Mammary epithelial cell (primary cell): ENCODE results near the gene CCDC17.

Experiments
- EZH2 ChIP-seq: IDR thresholded peaks from 2 replicates; pipeline ENCODE4 v1.6.1; 2012; ENCODE audit warnings: low read length, inconsistent platforms, borderline replicate concordance
- TF ChIP-seq, protein P1 (sequence below), 2 donors: IDR thresholded peaks in 1 of 2; conservative IDR thresholded peaks in 1 of 2; 2 replicates each; pipeline ENCODE4 v1.5.1; 2011 to 2012; ENCODE audit warnings: inconsistent platforms in 2 of 2, low read length in 2 of 2, mild to moderate bottlenecking in 2 of 2, control low read depth in 1 of 2, low read depth in 1 of 2; ENCODE audit not compliant: insufficient read depth in 1 of 2; ENCODE audit errors: extremely low read depth in 1 of 2

DNA sequence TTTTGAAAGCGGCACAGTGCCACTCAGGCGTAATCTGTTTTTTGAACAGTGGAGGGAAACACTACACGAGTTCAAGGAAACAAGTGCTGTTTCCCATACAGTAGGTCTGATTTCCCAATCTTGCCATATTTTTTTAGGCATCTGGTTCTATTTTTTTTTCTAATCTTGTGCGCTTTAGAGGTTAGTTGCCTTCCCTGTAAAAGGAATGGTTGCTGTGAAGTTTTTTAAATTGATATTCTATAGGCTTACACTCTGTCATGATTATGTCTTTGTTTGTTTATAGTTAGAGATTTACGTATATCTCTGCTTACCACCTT is 38.8 kb downstream of the CCDC17 start:
- TF ChIP-seq, protein P1, sequence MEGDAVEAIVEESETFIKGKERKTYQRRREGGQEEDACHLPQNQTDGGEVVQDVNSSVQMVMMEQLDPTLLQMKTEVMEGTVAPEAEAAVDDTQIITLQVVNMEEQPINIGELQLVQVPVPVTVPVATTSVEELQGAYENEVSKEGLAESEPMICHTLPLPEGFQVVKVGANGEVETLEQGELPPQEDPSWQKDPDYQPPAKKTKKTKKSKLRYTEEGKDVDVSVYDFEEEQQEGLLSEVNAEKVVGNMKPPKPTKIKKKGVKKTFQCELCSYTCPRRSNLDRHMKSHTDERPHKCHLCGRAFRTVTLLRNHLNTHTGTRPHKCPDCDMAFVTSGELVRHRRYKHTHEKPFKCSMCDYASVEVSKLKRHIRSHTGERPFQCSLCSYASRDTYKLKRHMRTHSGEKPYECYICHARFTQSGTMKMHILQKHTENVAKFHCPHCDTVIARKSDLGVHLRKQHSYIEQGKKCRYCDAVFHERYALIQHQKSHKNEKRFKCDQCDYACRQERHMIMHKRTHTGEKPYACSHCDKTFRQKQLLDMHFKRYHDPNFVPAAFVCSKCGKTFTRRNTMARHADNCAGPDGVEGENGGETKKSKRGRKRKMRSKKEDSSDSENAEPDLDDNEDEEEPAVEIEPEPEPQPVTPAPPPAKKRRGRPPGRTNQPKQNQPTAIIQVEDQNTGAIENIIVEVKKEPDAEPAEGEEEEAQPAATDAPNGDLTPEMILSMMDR (conservative IDR thresholded peaks at IDR 0.05 in 1 of 2, IDR thresholded peaks at IDR 0.05 in 1 of 2; ENCODE audit: extremely low read depth in 1 of 2, insufficient read depth in 1 of 2, low read depth in 1 of 2, low read length in 2 of 2) = peak in 1 of 2 donors; percentile 1
- TF ChIP-seq EZH2 = no peak
